Astrocyte (in vitro differentiated cells and primary cell): ENCODE measurements around the gene FAM149B1.

ENCODE experiments used
- CTCF ChIP-seq: IDR thresholded peaks from 2 replicates; pipeline ENCODE4 v1.5.1; 2011; ENCODE audit warnings: low read depth, mild to moderate bottlenecking, inconsistent platforms, low read length, moderate library complexity; ENCODE audit not compliant: insufficient read depth
- EZH2 ChIP-seq: IDR thresholded peaks from 2 replicates; pipeline ENCODE4 v1.6.1; 2012; ENCODE audit warnings: mild to moderate bottlenecking, low read length, inconsistent platforms; ENCODE audit not compliant: insufficient read depth

- TF ChIP-seq CTCF: no peak
- no peak for TF ChIP-seq EZH2
These were observed 41.6 kb upstream of the FAM149B1 start for GRCh38 chr10:73126343-73126742.
